Measurements from ENCODE around the gene ESRRG.

DNA sequence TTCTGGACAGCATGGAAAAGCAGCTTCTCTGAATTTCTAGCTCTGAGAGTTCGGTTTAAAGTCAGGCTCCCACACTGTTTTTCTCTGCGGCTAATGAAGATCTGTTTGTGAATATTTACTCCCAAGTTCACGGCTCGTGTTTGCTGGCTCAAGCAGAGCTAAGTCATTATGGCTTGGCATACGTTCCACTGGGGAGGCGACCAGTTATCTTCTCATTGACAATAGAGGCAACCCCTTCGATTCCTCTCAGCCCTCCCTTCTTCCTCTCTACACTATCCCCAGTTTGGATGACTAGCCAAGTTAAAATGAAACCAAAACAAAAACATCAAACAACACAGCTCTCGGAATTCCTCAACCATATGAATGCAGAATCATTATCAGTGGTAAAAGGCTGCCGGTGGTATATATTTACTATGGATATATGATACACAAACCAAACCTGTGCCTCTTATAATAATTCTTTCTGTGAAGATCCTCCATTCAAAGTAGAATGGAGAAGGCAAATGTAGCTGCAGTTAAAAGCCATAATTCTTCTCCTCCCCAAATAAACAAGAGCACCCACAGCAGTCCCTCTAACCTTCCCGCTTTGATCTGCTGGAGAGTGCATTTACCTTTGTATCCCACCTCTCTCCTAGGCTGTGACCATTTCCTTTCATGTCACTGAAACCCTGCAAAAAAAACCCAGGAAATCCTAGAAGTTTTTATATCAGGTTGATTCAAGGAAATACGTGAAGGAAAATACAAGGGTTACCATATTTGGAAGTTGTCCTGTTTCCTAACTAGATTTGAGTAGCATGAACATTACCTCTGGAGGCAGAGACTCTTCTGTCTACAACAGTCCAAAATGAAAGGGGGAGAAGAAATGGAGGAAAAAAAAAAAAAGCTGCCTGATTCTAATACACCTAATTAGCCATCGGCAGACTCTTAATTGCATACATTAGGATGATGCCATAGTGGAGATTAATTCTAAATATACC lies 191.7 kb downstream of the ESRRG start:
- no peak for TF ChIP-seq GATA2 (IDR thresholded peaks at IDR 0.05; ENCODE audit: low read depth, low read length)
- TF ChIP-seq GATA3 (IDR thresholded peaks at IDR 0.05; ENCODE audit: low read depth, low read length): no peak

All from SH-SY5Y (cell line).